KMS-11 (cell line): ENCODE measurements around the gene LIMS1.
"Not testable (repeated sequence)": the region's sequence is repeated elsewhere in the genome, so short reads cannot be mapped to it uniquely, and the experiment has no call there.

Experiments used
- H2AFZ ChIP-seq: fragments of 200-600 bp; sonication (generic); 2 replicates; pipeline ENCODE4 v1.6.1; 2016; ENCODE audit warnings: antibody characterized with exemption, mixed run types, low read depth
- H3K27ac ChIP-seq: fragments of 200-600 bp; sonication (generic); 2 replicates; pipeline ENCODE4 v1.6.1; 2016; ENCODE audit warnings: mild to moderate bottlenecking, mixed run types
- H3K27me3 ChIP-seq: fragments of 200-600 bp; sonication (generic); 2 replicates; pipeline ENCODE4 v1.6.1; 2017; ENCODE audit warnings: mild to moderate bottlenecking, low read depth, mixed run types, moderate library complexity; ENCODE audit not compliant: insufficient read depth
- H3K36me3 ChIP-seq: fragments of 200-600 bp; sonication (generic); 2 replicates; pipeline ENCODE4 v1.6.1; 2017; ENCODE audit warnings: mild to moderate bottlenecking, mixed run types; ENCODE audit not compliant: insufficient read depth
- H3K4me1 ChIP-seq: fragments of 200-600 bp; sonication (generic); 2 replicates; pipeline ENCODE4 v1.6.1; 2016; ENCODE audit warnings: mild to moderate bottlenecking, low read depth, mixed run types; ENCODE audit not compliant: poor library complexity, severe bottlenecking
- H3K4me2 ChIP-seq: fragments of 200-600 bp; sonication (generic); 2 replicates; pipeline ENCODE4 v1.7.0; 2016; ENCODE audit warnings: mild to moderate bottlenecking, mixed run types
- H3K4me3 ChIP-seq: fragments of 200-600 bp; sonication (generic); IDR thresholded peaks from 2 replicates; pipeline ENCODE4 v1.6.1; 2017; ENCODE audit warnings: low read depth, low read length, mixed read lengths; ENCODE audit not compliant: insufficient read depth
- H3K79me2 ChIP-seq: fragments of 200-600 bp; sonication (generic); 2 replicates; pipeline ENCODE4 v1.6.1; 2016; ENCODE audit warnings: low read depth, mixed run types; ENCODE audit not compliant: insufficient read depth
- H3K9ac ChIP-seq: fragments of 200-600 bp; sonication (generic); 2 replicates; pipeline ENCODE4 v1.6.1; 2016; ENCODE audit warnings: mild to moderate bottlenecking, mixed run types
- H4K20me1 ChIP-seq: fragments of 200-600 bp; sonication (generic); 2 replicates; pipeline ENCODE4 v1.6.1; 2016; ENCODE audit warnings: mild to moderate bottlenecking, mixed run types; ENCODE audit not compliant: insufficient read depth
- CTCF ChIP-seq: fragments of 200-600 bp; sonication (generic); conservative IDR thresholded peaks from 2 replicates; pipeline ENCODE4 v1.6.1; 2017; ENCODE audit warnings: low read depth, mild to moderate bottlenecking, antibody characterized with exemption, low read length, moderate library complexity, mixed read lengths

LIMS1 gene

GRCh38 chr2:108704871-108705270 is 170.6 kb downstream of the LIMS1 start:
- H3K4me1 ChIP-seq, result no peaks in the 10 kb centered on the region

GRCh38 chr2:108707300-108707699 is 173.0 kb downstream of the LIMS1 start:
- H2AFZ ChIP-seq, result no peak overlapping the region
- H3K4me1 ChIP-seq, result no peaks in the 10 kb centered on the region
- no peak for TF ChIP-seq CTCF
- H3K4me2 ChIP-seq, result no peak overlapping the region
- H3K27me3 ChIP-seq, result no peaks in the 10 kb centered on the region
- no peaks in the 10 kb centered on the region for H3K79me2 ChIP-seq
- no peaks in the 10 kb centered on the region for H3K36me3 ChIP-seq
- H3K27ac ChIP-seq, result no peak overlapping the region
- H3K9ac ChIP-seq, result no peak overlapping the region
- no peaks in the 10 kb centered on the region for H4K20me1 ChIP-seq
- no peak overlapping the region for H3K4me3 ChIP-seq

More at GRCh38 chr2:108704871-108705270, 170.6 kb downstream of the LIMS1 start:
- H4K20me1 ChIP-seq, result no peaks in the 10 kb centered on the region
- no peaks in the 10 kb centered on the region for H3K79me2 ChIP-seq
- no peak overlapping the region for H3K4me2 ChIP-seq
- no peaks in the 10 kb centered on the region for H3K27me3 ChIP-seq
- TF ChIP-seq CTCF, result no peak
- H3K27ac ChIP-seq, result no peak overlapping the region
- no peak overlapping the region for H3K9ac ChIP-seq
- H3K4me3 ChIP-seq, result no peak overlapping the region
- H2AFZ ChIP-seq, result no peak overlapping the region
- no peaks in the 10 kb centered on the region for H3K36me3 ChIP-seq

GRCh38 chr2:108716971-108717370 is 182.7 kb downstream of the LIMS1 start:
- not testable (repeated sequence) for H3K27me3 ChIP-seq, H3K4me2 ChIP-seq, H4K20me1 ChIP-seq, H3K36me3 ChIP-seq, H3K4me3 ChIP-seq, H3K79me2 ChIP-seq, H3K4me1 ChIP-seq, H3K27ac ChIP-seq, H2AFZ ChIP-seq, H3K9ac ChIP-seq

GRCh38 chr2:108719149-108720044 is 185.1 kb downstream of the LIMS1 start, which contains the start of gene RANBP2:
TSS of gene RANBP2 (plus strand) at chr2:108719482. CDS start at chr2:108719607, 125 bp downstream.
- Histone ChIP-seq H3K27me3 (no peaks in the 10 kb centered on the region), H3K4me2 (peak within 1 kb of the TSS; percentile 41; the same call in 1 of the 2 replicates), H3K4me1 (no peaks in the 10 kb centered on the region), H2AFZ (peak within 1 kb of the TSS; percentile 73), H3K4me3 (peak within 1 kb of the TSS; percentile 29), H3K9ac (peak within 1 kb of the TSS; percentile 79), H4K20me1 (no peaks in the 10 kb centered on the region), H3K27ac (peak within 1 kb of the TSS; percentile 72), H3K36me3 (no peaks in the 10 kb centered on the region), H3K79me2 (peaks cover 22% of the 10 kb centered on the region; the same call in 1 of the 2 replicates)
- no peak for TF ChIP-seq CTCF

GRCh38 chr2:108726048-108726447 is 191.8 kb downstream of the LIMS1 start:
- H4K20me1 ChIP-seq, H2AFZ ChIP-seq, H3K27ac ChIP-seq, H3K9ac ChIP-seq, H3K27me3 ChIP-seq, H3K4me2 ChIP-seq, H3K4me1 ChIP-seq, H3K4me3 ChIP-seq, H3K36me3 ChIP-seq: not testable (repeated sequence)
- peaks cover 37% of the 10 kb centered on the region; the same call in 1 of the 2 replicates for H3K79me2 ChIP-seq

GRCh38 chr2:108734656-108735055 is 200.4 kb downstream of the LIMS1 start:
- not testable (repeated sequence) for H3K9ac ChIP-seq, H3K4me1 ChIP-seq, H3K36me3 ChIP-seq, H2AFZ ChIP-seq, H3K79me2 ChIP-seq, H3K4me3 ChIP-seq, H3K4me2 ChIP-seq, H4K20me1 ChIP-seq, H3K27ac ChIP-seq, H3K27me3 ChIP-seq
